H9 (cell line): ENCODE measurements around the gene REEP1. TPM values are rescaled to one million over a fixed set of nuclear protein-coding genes. Genes with fewer than 3 reads are reported as not detected.

Experiments used
- DNase-seq: peaks from one replicate; pipeline ENCODE4 v3.0.0-alpha.2; 2017
- H2AFZ ChIP-seq: one replicate; pipeline ENCODE4 v1.6.1; 2013; ENCODE audit warnings: mild to moderate bottlenecking, low read length, control low read depth, moderate library complexity
- H2AK5ac ChIP-seq: 2 replicates; pipeline ENCODE4 v1.6.1; 2013; ENCODE audit warnings: low read length, control low read depth, mixed read lengths; ENCODE audit not compliant: insufficient read length
- H2BK120ac ChIP-seq: one replicate; pipeline ENCODE4 v1.6.1; 2013; ENCODE audit warnings: low read depth, mild to moderate bottlenecking, low read length, control low read depth, inconsistent platforms; ENCODE audit not compliant: poor library complexity, severe bottlenecking
- H2BK12ac ChIP-seq: 2 replicates; pipeline ENCODE4 v1.6.1; 2013; ENCODE audit warnings: low read length, control low read depth, mixed read lengths, low read depth; ENCODE audit not compliant: insufficient read length
- H2BK15ac ChIP-seq: 2 replicates; pipeline ENCODE4 v1.6.1; 2013; ENCODE audit warnings: low read depth, low read length, control low read depth
- H2BK20ac ChIP-seq: one replicate; pipeline ENCODE4 v1.6.1; 2013; ENCODE audit warnings: low read depth, mild to moderate bottlenecking, low read length, control low read depth, inconsistent platforms; ENCODE audit not compliant: poor library complexity, severe bottlenecking
- H2BK5ac ChIP-seq: 2 replicates; pipeline ENCODE4 v1.6.1; 2013; ENCODE audit warnings: low read length, control low read depth, mixed read lengths; ENCODE audit not compliant: insufficient read length
- H3K14ac ChIP-seq: 2 replicates; pipeline ENCODE4 v1.6.1; 2013; ENCODE audit warnings: low read length, control low read depth; ENCODE audit not compliant: insufficient read depth
- H3K18ac ChIP-seq: 2 replicates; pipeline ENCODE4 v1.6.1; 2013; ENCODE audit warnings: low read depth, mild to moderate bottlenecking, mixed read lengths, low read length, control low read depth; ENCODE audit not compliant: insufficient read length
- H3K23ac ChIP-seq: 2 replicates; pipeline ENCODE4 v1.6.1; 2013; ENCODE audit warnings: low read length, control low read depth, mixed read lengths, low read depth; ENCODE audit not compliant: insufficient read length
- H3K23me2 ChIP-seq: 2 replicates; pipeline ENCODE4 v1.6.1; 2013; ENCODE audit warnings: low read depth, mild to moderate bottlenecking, mixed read lengths, low read length, control low read depth; ENCODE audit not compliant: insufficient read length, poor library complexity, severe bottlenecking
- H3K27ac ChIP-seq: 2 replicates; pipeline ENCODE4 v1.5.1; 2013; ENCODE audit warnings: low read length, control low read depth, mixed read lengths, low read depth; ENCODE audit not compliant: insufficient read length
- H3K27me3 ChIP-seq: 2 replicates; pipeline ENCODE4 v1.6.1; 2013; ENCODE audit warnings: low read length, control low read depth, inconsistent platforms; ENCODE audit not compliant: insufficient read depth
- H3K4ac ChIP-seq: 2 replicates; pipeline ENCODE4 v1.6.1; 2013; ENCODE audit warnings: low read depth, mild to moderate bottlenecking, control low read depth, inconsistent platforms, low read length, moderate library complexity
- H3K4me1 ChIP-seq: 2 replicates; pipeline ENCODE4 v1.6.1; 2013; ENCODE audit warnings: low read length, control low read depth, inconsistent platforms; ENCODE audit not compliant: insufficient read depth
- H3K4me2 ChIP-seq: 2 replicates; pipeline ENCODE4 v1.6.1; 2013; ENCODE audit warnings: low read length, control low read depth, mixed read lengths; ENCODE audit not compliant: insufficient read length, insufficient read depth
- H3K56ac ChIP-seq: 2 replicates; pipeline ENCODE4 v1.6.1; 2013; ENCODE audit warnings: low read depth, mild to moderate bottlenecking, mixed read lengths, low read length, control low read depth; ENCODE audit not compliant: insufficient read length
- H3K79me1 ChIP-seq: 2 replicates; pipeline ENCODE4 v1.6.1; 2013; ENCODE audit warnings: low read depth, mild to moderate bottlenecking, moderate library complexity, low read length, control low read depth, inconsistent platforms; ENCODE audit not compliant: insufficient read depth, poor library complexity, severe bottlenecking
- H3K79me2 ChIP-seq: 2 replicates; pipeline ENCODE4 v1.6.1; 2013; ENCODE audit warnings: low read length, control low read depth, inconsistent platforms; ENCODE audit not compliant: insufficient read depth
- H3K9ac ChIP-seq: 2 replicates; pipeline ENCODE4 v1.6.1; 2013; ENCODE audit warnings: low read length, control low read depth, mixed read lengths; ENCODE audit not compliant: insufficient read length; ENCODE audit errors: extremely low read depth
- H3K9me3 ChIP-seq: one replicate; pipeline ENCODE4 v1.6.1; 2013; ENCODE audit warnings: low read depth, low read length, inconsistent platforms; ENCODE audit not compliant: control insufficient read depth
- H3T11ph ChIP-seq: one replicate; pipeline ENCODE4 v1.6.1; 2013; ENCODE audit warnings: mild to moderate bottlenecking, low read length, control low read depth, inconsistent platforms
- H4K20me1 ChIP-seq: one replicate; pipeline ENCODE4 v1.6.1; 2013; ENCODE audit not compliant: control insufficient read depth, insufficient read length, insufficient read depth
- H4K5ac ChIP-seq: 2 replicates; pipeline ENCODE4 v1.6.1; 2013; ENCODE audit warnings: low read depth, mild to moderate bottlenecking, mixed read lengths, low read length, control low read depth; ENCODE audit not compliant: insufficient read length
- H4K8ac ChIP-seq: replicated peaks from 2 replicates; pipeline ENCODE4 v1.6.1; 2013; ENCODE audit warnings: low read length, control low read depth, mixed read lengths, low read depth; ENCODE audit not compliant: insufficient read length
- H4K91ac ChIP-seq: 2 replicates; pipeline ENCODE4 v1.6.1; 2013; ENCODE audit warnings: low read depth, mild to moderate bottlenecking, moderate library complexity, mixed read lengths, low read length, control low read depth; ENCODE audit not compliant: insufficient read length
- H3K27ac Mint-ChIP-seq, 3 experiments: 2 replicates in 2 of 3; 3 replicates in 1 of 3; pipeline ENCODE4 v1.8.0; 2020 to 2021; ENCODE audit warnings: mixed read lengths in 3 of 3, mild to moderate bottlenecking in 1 of 3, moderate library complexity in 1 of 3
- H3K27me3 Mint-ChIP-seq: 2 replicates; pipeline ENCODE4 v1.8.0; 2021; ENCODE audit warnings: low read depth, mild to moderate bottlenecking, moderate library complexity, mixed read lengths
- H3K36me3 Mint-ChIP-seq, 3 experiments: 2 replicates in 2 of 3; 3 replicates in 1 of 3; pipeline ENCODE4 v1.8.0; 2020 to 2021; ENCODE audit warnings: low read depth in 3 of 3, mixed read lengths in 3 of 3; ENCODE audit not compliant: insufficient read depth in 1 of 3
- H3K4me1 Mint-ChIP-seq, 2 experiments: 2 replicates each; pipeline ENCODE4 v1.8.0; 2020; ENCODE audit warnings: mixed read lengths in 2 of 2
- H3K4me3 Mint-ChIP-seq, 2 experiments: 2 replicates in 1 of 2; 3 replicates in 1 of 2; pipeline ENCODE4 v1.8.0; 2020 to 2021; ENCODE audit warnings: mild to moderate bottlenecking in 2 of 2, mixed read lengths in 2 of 2, moderate library complexity in 1 of 2
- H3K9me3 Mint-ChIP-seq, 2 experiments: 2 replicates in 1 of 2; 3 replicates in 1 of 2; pipeline ENCODE4 v1.8.0; 2020; ENCODE audit warnings: mild to moderate bottlenecking in 2 of 2, mixed read lengths in 2 of 2, moderate library complexity in 1 of 2
- WGBS: extraction: QIAGEN DNeasy Blood & Tissue Kit; methylation state at CpG from one replicate; pipeline ENCODE4 v1.1.7; 2013; ENCODE audit warnings: missing lambda C conversion rate, low lambda C conversion rate, mixed read lengths; ENCODE audit not compliant: insufficient read length; ENCODE audit errors: extremely low coverage; 5-methylcytosine and 5-hydroxymethylcytosine counted together
- total RNA-seq: library from RNA; stranded (reverse); gene quantifications from 2 replicates; pipeline ENCODE4 v1.2.1, GENCODE V29; 2021
- TF ChIP-seq, protein P1 (sequence below): fragments of 200-600 bp; sonication (generic); conservative IDR thresholded peaks from 3 replicates; pipeline ENCODE4 v1.8.0; 2021; ENCODE audit warnings: antibody characterized with exemption, mild to moderate bottlenecking

REEP1 gene
- total RNA-seq, 1 experiment from 2014 or later, result 1.3 TPM

DNA sequence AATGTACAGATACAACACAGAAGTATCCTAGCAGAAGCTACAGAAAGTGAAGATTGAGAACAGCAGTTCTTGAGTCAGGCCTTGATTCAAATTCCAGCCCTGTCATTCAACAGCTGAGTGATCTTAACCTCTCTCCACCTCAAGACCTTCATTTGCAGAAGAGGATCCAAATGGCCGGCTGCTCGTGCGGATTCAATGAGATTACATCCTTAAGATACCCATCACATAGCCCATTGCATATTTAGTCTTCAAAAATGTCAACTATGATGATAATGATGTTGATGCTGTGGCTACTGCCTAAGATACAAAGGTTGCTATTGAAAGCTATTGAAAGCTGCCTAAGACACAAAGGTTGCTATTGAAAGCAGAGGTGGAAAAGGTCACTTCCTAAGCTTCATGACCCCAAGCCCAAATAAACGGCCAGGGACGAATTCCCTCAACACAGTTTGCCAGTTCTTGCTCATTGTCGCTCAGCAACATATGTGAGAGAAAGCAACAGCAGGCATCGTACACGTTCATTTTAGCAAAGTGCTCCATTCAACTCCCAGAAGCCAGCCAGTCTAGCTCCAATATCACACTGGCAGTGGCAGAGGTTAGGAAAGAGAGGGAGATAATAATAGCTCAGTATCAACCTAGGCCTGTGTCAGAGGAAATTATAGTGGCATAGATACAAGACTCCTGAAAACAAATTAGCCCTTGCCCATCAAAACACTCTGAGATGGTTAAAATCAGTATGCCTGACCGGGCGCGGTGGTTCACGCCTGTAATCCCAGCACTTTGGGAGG, 102.0 kb downstream of the REEP1 start:
- Histone ChIP-seq H4K5ac (no peak overlapping the region), H4K91ac (no peak overlapping the region), H3K9ac (no peak overlapping the region), H3K23me2 (no peaks in the 10 kb centered on the region), H3K4me2 (no peak overlapping the region), H3K18ac (no peak overlapping the region), H3K27ac (no peak overlapping the region), H2AFZ (no peak overlapping the region), H3K14ac (no peak overlapping the region), H3K27me3 (no peaks in the 10 kb centered on the region), H4K8ac (no peak overlapping the region), H3K4ac (no peak overlapping the region), H3K56ac (no peak overlapping the region), H3K4me1 (no peaks in the 10 kb centered on the region; the same call in 1 of the 2 replicates), H2BK15ac (no peak overlapping the region), H4K20me1 (no peaks in the 10 kb centered on the region), H3K79me1 (no peaks in the 10 kb centered on the region), H3K79me2 (no peaks in the 10 kb centered on the region), H2BK12ac (no peak overlapping the region), H2BK5ac (no peak overlapping the region), H3K9me3 (no peaks in the 10 kb centered on the region), H3T11ph (no peak overlapping the region), H2BK120ac (no peak overlapping the region), H2AK5ac (no peak overlapping the region), H3K23ac (no peak overlapping the region), H2BK20ac (no peak overlapping the region)
- H3K9me3 Mint-ChIP-seq, result no peaks in the 10 kb centered on the region
- TF ChIP-seq, protein P1, sequence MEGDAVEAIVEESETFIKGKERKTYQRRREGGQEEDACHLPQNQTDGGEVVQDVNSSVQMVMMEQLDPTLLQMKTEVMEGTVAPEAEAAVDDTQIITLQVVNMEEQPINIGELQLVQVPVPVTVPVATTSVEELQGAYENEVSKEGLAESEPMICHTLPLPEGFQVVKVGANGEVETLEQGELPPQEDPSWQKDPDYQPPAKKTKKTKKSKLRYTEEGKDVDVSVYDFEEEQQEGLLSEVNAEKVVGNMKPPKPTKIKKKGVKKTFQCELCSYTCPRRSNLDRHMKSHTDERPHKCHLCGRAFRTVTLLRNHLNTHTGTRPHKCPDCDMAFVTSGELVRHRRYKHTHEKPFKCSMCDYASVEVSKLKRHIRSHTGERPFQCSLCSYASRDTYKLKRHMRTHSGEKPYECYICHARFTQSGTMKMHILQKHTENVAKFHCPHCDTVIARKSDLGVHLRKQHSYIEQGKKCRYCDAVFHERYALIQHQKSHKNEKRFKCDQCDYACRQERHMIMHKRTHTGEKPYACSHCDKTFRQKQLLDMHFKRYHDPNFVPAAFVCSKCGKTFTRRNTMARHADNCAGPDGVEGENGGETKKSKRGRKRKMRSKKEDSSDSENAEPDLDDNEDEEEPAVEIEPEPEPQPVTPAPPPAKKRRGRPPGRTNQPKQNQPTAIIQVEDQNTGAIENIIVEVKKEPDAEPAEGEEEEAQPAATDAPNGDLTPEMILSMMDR, result no peak
- no peak overlapping the region for H3K27ac Mint-ChIP-seq
- H3K36me3 Mint-ChIP-seq, result no peaks in the 10 kb centered on the region
- H3K4me3 Mint-ChIP-seq, result no peak overlapping the region
- DNase-seq, result no peak
- H3K27me3 Mint-ChIP-seq, result 0 out of 2 replicates have a peak, but pooled peaks cover 2% of the 10 kb centered on the region
- peaks cover 7 to 10% of the 10 kb centered on the region in 2 experiments for H3K4me1 Mint-ChIP-seq
- no CpG with 5 or more reads among the region's 12 CpGs for WGBS
